ENCODE results near the gene ZNF487. TPM values are rescaled to one million over a fixed set of nuclear protein-coding genes. Genes with fewer than 3 reads are reported as not detected.

The ZNF487 gene
- total RNA-seq, 1 experiment from 2014 or later = 4.9 TPM

DNA sequence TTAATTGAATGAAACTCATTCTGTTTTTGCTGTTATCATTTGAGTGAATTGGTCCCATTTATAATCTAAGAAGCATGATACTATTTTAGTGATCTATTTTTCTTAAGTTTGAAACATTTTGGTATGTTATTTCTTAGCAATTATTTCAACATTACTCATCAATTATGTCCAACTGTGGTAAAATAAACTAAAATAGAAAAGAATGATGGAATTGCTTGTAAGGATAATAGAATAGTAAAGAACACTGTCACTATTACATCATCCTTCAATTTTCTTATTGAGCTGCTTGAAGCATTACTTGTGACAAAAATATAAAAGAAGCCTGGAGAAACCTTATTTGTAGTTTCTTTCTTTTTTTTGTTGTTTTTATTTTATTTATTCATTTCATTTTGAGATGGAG, 42.4 kb downstream of the ZNF487 start:
- H3K27me3 ChIP-seq (ENCODE audit: control insufficient read depth, insufficient read depth, low read length) = no peaks in the 10 kb centered on the region
- H3K36me3 ChIP-seq (replicated peaks; ENCODE audit: control insufficient read depth, insufficient read depth, low read length) = no peaks in the 10 kb centered on the region
- no peak overlapping the region for H3K4me3 ChIP-seq (ENCODE audit: insufficient read depth, low read depth, low read length)
- no peak for DNase-seq

DNA sequence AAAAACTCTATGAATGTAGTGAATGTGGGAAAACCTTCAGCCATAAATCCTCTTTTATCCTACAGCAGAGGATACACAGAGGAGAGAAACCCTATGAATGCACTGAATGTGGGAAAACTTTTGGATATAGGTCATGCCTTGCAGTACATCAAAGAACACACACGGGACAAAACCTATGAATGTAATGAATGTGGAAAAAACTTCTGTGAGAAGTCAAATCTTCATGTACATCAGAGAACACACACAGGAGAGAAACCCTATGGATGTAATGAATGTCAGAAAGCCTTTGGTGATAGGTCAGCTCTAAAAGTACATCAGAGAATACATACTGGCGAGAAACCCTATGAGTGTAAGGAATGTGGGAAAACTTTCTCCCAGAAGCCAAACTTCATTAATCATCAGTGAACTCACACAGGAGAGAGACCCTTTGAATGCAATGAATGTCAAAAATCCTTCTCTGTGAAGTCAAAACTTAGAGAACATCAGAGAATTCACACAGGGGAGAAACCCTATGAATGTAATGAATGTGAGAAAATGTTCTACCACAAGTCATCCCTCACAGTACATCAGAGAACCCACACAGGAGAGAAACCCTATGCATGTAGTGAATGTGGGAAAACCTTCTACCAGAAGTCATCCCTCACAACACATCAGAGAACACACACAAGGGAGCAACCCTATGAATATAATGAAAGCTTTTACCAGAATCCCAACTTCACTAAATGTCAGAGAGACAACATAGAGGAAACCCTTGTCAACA, 45.6 kb downstream of the ZNF487 start:
- H3K36me3 ChIP-seq (replicated peaks; ENCODE audit: control insufficient read depth, insufficient read depth, low read length) = no peaks in the 10 kb centered on the region
- no peak overlapping the region for H3K4me3 ChIP-seq (ENCODE audit: insufficient read depth, low read depth, low read length)
- no peak for DNase-seq
- H3K27me3 ChIP-seq (ENCODE audit: control insufficient read depth, insufficient read depth, low read length) = no peaks in the 10 kb centered on the region

DNA sequence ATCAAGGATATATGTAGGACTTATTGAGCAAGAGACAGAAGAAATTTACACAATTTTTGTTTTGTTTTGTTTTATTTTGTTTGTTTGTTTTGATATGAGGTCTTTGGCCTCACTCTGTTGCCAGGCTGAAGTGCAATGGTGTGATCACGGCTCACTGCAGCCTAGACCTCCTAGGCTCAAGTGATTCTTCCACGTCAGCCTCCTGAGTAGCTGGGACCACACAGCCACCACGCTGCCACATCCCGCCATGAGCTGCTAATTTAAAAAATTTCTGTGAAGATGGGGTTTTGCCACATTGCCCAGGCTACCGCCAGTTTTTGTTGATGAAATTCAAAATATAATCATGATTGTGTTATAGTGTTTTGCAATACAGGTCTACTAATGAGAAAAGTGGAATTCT, 54.9 kb downstream of the ZNF487 start:
- Histone ChIP-seq H3K36me3 (replicated peaks; ENCODE audit: control insufficient read depth, insufficient read depth, low read length) (no peaks in the 10 kb centered on the region), H3K27me3 (ENCODE audit: control insufficient read depth, insufficient read depth, low read length) (no peaks in the 10 kb centered on the region), H3K4me3 (ENCODE audit: insufficient read depth, low read depth, low read length) (no peak overlapping the region)
- DNase-seq = no peak

DNA sequence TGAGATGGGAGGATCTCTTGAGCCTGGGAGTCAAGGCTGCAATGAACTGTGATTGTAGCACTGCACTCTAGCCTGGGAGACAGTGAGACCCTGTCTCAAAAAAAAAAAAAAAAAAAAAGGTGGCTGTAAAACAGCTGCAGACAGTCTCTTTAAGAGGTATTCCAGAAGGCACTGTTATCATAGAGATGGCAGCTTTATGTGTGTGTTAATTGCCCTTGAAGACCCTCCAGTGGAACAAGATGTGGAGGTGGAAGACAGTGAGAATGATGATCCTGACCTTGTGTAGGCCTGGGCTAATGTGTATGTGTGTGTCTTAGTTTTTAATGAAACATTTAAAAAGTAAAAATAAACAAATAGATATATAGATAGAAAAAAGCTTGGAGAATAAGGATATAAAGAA, 66.0 kb downstream of the ZNF487 start:
- Histone ChIP-seq H3K36me3 (replicated peaks; ENCODE audit: control insufficient read depth, insufficient read depth, low read length) (no peaks in the 10 kb centered on the region), H3K27me3 (ENCODE audit: control insufficient read depth, insufficient read depth, low read length) (no peaks in the 10 kb centered on the region), H3K4me3 (ENCODE audit: insufficient read depth, low read depth, low read length) (no peak overlapping the region)
- no peak for DNase-seq

DNA sequence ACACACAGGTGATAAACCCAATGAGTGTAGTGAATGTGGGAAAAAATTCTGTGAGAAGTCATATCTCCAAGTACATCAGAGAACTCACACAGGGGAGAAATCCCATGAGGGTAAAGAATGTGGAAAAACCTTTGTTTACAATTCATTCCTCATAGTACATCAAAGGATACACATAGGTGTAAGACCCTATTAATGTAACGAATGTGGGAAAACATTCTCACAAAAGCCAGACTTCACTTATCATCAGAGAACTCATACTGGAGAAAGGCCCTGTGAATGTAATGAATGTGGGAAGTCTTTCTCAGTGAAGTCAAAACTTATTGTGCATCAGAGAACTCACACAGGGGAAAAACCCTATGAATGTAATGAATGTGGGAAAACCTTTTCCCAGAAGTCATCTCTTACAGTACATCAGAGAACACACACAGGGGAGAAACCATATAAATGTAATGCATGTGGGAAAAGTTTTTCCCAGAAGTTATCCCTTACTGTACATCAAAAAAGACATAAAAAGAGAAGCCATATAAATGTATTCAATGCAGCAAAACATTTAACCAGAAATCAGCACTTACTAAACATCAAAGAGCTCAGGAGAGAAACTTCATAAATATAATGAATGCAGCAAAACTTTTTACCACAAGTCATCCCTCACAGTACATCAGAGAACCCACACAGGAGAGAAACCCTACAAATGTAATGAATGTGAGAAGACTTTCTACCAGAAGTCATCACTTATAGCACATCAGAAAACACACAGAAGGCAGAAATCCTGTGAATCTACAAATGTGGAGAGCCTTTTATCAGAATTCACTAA, 87.7 kb downstream of the ZNF487 start:
- Histone ChIP-seq H3K4me3 (ENCODE audit: insufficient read depth, low read depth, low read length) (no peak overlapping the region), H3K36me3 (replicated peaks; ENCODE audit: control insufficient read depth, insufficient read depth, low read length) (no peaks in the 10 kb centered on the region), H3K27me3 (ENCODE audit: control insufficient read depth, insufficient read depth, low read length) (no peaks in the 10 kb centered on the region)
- no peak for DNase-seq

Other genes starting within 250 kb of the ZNF487 start
- gene RASGEF1A, start 170.0 kb upstream of the ZNF487 start, total RNA-seq (2014; rRNA removed; shearing (Covaris generic)) = 31.0 and 41.3 TPM in 2 replicates
- gene FXYD4, start 65.5 kb upstream of the ZNF487 start, total RNA-seq (2014; rRNA removed; shearing (Covaris generic)) = not detected in 2 replicates
- 328 and 342 TPM in 2 replicates for gene HNRNPF, start 27.9 kb upstream of the ZNF487 start, total RNA-seq (2014; rRNA removed; shearing (Covaris generic))
- gene ZNF239, start 137.5 kb downstream of the ZNF487 start, total RNA-seq (2014; rRNA removed; shearing (Covaris generic)) = 2.7 and 3.0 TPM in 2 replicates
- gene ZNF485, start 169.3 kb downstream of the ZNF487 start, total RNA-seq (2014; rRNA removed; shearing (Covaris generic)) = 3.7 and 4.9 TPM in 2 replicates
- 24.8 and 27.5 TPM in 2 replicates for gene ZNF32, start 211.8 kb downstream of the ZNF487 start, total RNA-seq (2014; rRNA removed; shearing (Covaris generic))

Measured in H7 (cell line).